HepG2 (cell line): ENCODE measurements around the gene DNAJB12. TPM values are rescaled to one million over a fixed set of nuclear protein-coding genes. Genes with fewer than 3 reads are reported as not detected.

ENCODE experiments used
- ADNP ChIP-seq: sonication (generic); formaldehyde crosslinking; IDR thresholded peaks from 2 replicates; pipeline ENCODE4 v1.4.0; 2020; ENCODE audit warnings: missing genetic modification reagents
- CENPT ChIP-seq: sonication (generic); formaldehyde crosslinking; IDR thresholded peaks from 2 replicates; pipeline ENCODE4 v1.8.0; 2022; ENCODE audit warnings: low read depth, mild to moderate bottlenecking, moderate library complexity, missing genetic modification reagents
- GATAD1 ChIP-seq: IDR thresholded peaks from 2 replicates; pipeline ENCODE4 v1.6.1; 2016; ENCODE audit warnings: missing genetic modification reagents, missing compliant biosample characterization
- GTF3A ChIP-seq: sonication (generic); formaldehyde crosslinking; conservative IDR thresholded peaks from 2 replicates; pipeline ENCODE4 v1.4.0; 2020; ENCODE audit warnings: mild to moderate bottlenecking, missing genetic modification reagents
- KDM3A ChIP-seq: IDR thresholded peaks from 2 replicates; pipeline ENCODE4 v1.6.1; 2018; ENCODE audit warnings: low read depth, missing compliant biosample characterization
- LRRFIP1 ChIP-seq: sonication (generic); formaldehyde crosslinking; conservative IDR thresholded peaks from 2 replicates; pipeline ENCODE4 v1.4.0; 2020; ENCODE audit warnings: missing genetic modification reagents
- MXD4 ChIP-seq: IDR thresholded peaks from 2 replicates; pipeline ENCODE4 v1.6.1; 2016; ENCODE audit warnings: mild to moderate bottlenecking, missing biosample characterization, missing genetic modification reagents
- PPARG ChIP-seq: conservative IDR thresholded peaks from 2 replicates; pipeline ENCODE4 v1.6.1; 2016; ENCODE audit warnings: missing biosample characterization, missing genetic modification reagents
- TCF7 ChIP-seq: sonication (generic); IDR thresholded peaks from 2 replicates; pipeline ENCODE4 v1.6.1; 2016; ENCODE audit warnings: antibody characterized with exemption, low read depth
- TRIM22 ChIP-seq: fragments of 450-650 bp; IDR thresholded peaks from 2 replicates; pipeline ENCODE4 v1.6.1; 2017
- ZMAT3 ChIP-seq: sonication (generic); formaldehyde crosslinking; conservative IDR thresholded peaks from 2 replicates; pipeline ENCODE4 v1.7.0; 2021; ENCODE audit warnings: missing genetic modification reagents
- ZNF30 ChIP-seq: sonication (generic); formaldehyde crosslinking; IDR thresholded peaks from 2 replicates; pipeline ENCODE4 v1.5.0; 2020; ENCODE audit warnings: mild to moderate bottlenecking, missing genetic modification reagents
- ZNF350 ChIP-seq: sonication (generic); formaldehyde crosslinking; IDR thresholded peaks from 2 replicates; pipeline ENCODE4 v1.4.0; 2020; ENCODE audit warnings: mild to moderate bottlenecking, low read depth, missing genetic modification reagents, borderline replicate concordance
- ZNF510 ChIP-seq: sonication (generic); formaldehyde crosslinking; IDR thresholded peaks from 2 replicates; pipeline ENCODE4 v1.4.0; 2020; ENCODE audit warnings: low read depth, mild to moderate bottlenecking, missing genetic modification reagents
- ZNF557 ChIP-seq: sonication (generic); formaldehyde crosslinking; IDR thresholded peaks from 2 replicates; pipeline ENCODE4 v1.4.0; 2020; ENCODE audit warnings: missing genetic modification reagents
- ZNF7 ChIP-seq: IDR thresholded peaks from 2 replicates; pipeline ENCODE4 v1.6.1; 2016; ENCODE audit warnings: missing biosample characterization, missing genetic modification reagents
- ZNF792 ChIP-seq: IDR thresholded peaks from 2 replicates; pipeline ENCODE4 v1.6.1; 2016
- ZNF816 ChIP-seq: sonication (generic); formaldehyde crosslinking; IDR thresholded peaks from 2 replicates; pipeline ENCODE4 v1.8.0; 2022; ENCODE audit warnings: missing genetic modification reagents, mild to moderate bottlenecking, borderline replicate concordance
- ZNF850 ChIP-seq: sonication (generic); formaldehyde crosslinking; conservative IDR thresholded peaks from 2 replicates; pipeline ENCODE4 v1.9.0; 2021; ENCODE audit warnings: mild to moderate bottlenecking, missing genetic modification reagents
- polyA plus RNA-seq, 8 experiments: library from polyadenylated mRNA; depleted of rRNA in 3 of 8; stranded (reverse) in 7 of 8; unstranded in 1 of 8; fragments of >200 nt; fragmentation: Illumina TruSeq in 4 of 8; extraction: Trizol in 4 of 8; gene quantifications; 2 replicates each; pipeline versions ENCODE4 v1.2.1 to v1.2.3, GENCODE V29; 2011 to 2016; ENCODE audit warnings: low read depth in 4 of 8, missing spikeins in 1 of 8, mixed read lengths in 1 of 8; ENCODE audit not compliant: insufficient read depth in 1 of 8
- total RNA-seq, 5 experiments: library from RNA; depleted of rRNA; stranded (reverse); fragments of >200 nt; fragmentation: Illumina TruSeq; extraction: Trizol; gene quantifications; 2 replicates each; pipeline ENCODE4 v1.2.3, GENCODE V29; 2016; ENCODE audit warnings: low read depth in 1 of 5
- TF ChIP-seq, protein P1 (sequence below): sonication (generic); formaldehyde crosslinking; IDR thresholded peaks from 2 replicates; pipeline ENCODE4 v1.5.0; 2020; ENCODE audit warnings: missing genetic modification reagents, mild to moderate bottlenecking, borderline replicate concordance
- TF ChIP-seq, protein P2 (sequence below): sonication (generic); formaldehyde crosslinking; conservative IDR thresholded peaks from 2 replicates; pipeline ENCODE4 v1.4.0; 2020; ENCODE audit warnings: missing genetic modification reagents
- TF ChIP-seq, protein P3 (sequence below): sonication (generic); formaldehyde crosslinking; IDR thresholded peaks from 2 replicates; pipeline ENCODE4 v1.4.0; 2020; ENCODE audit warnings: mild to moderate bottlenecking, missing genetic modification reagents, borderline replicate concordance

The DNAJB12 gene
- total and polyA plus RNA-seq, 2 of the 13 experiments (the other 11 are each of a cell fraction or from before 2014, with no cell fraction given): 10.8 to 18.2 TPM

DNA sequence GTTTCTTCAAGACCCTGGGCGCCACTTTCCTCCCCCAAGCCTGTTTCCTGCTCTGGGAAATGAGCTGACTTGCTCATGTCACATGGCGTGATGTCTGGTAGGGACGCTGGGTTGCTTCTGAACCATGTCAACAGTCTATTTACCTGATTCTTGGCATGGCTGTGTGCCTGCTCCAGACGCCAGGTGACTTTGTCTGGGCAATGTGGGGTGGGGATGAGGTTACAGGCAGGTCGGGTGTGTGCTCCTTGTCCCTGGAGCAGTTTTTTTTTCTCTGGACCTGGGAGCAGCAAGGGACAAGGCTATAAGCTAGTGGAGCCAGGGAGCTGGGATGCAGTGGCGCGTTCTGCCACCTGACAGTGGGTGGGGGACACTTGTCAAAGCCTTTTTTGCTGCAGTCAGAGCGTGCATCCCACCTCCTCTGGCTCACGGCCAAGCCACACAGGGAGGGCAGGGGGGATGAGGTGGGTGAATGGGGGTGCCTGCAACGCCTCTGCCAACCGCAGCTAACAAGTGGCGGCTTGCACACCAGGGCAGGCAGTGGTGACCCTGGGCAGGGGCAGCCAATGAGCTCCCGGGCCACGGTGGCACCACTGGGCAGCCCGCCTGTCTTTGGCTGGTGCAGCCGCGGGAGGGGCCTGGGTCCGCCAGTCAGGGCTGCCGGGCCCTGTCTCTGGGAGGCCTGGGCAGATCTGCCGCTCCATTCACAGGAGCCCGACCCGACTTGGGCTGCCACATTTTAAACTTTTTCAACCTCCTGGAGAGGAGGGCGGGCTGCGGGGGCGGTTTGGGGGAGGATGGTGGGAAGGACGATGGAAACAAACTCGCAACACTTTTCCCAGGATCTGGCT, 22.9 kb downstream of the DNAJB12 start (continued):
- TF ChIP-seq, protein P1, sequence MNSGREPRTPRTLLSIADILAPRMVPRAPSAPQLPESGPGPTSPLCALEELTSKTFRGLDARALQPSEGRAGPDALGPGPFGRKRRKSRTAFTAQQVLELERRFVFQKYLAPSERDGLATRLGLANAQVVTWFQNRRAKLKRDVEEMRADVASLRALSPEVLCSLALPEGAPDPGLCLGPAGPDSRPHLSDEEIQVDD: no peak
- TF ChIP-seq GTF3A (CRISPR knock-in tag): peak; percentile 53; the same call in 1 of the 2 replicates
- TF ChIP-seq ZNF510 (CRISPR knock-in tag): no peak; the same call in 1 of the 2 replicates
- TF ChIP-seq TCF7: no peak
- 0 out of 2 replicates have a peak, but pooled peaks have one; percentile 38 for TF ChIP-seq ZNF350 (CRISPR knock-in tag)
- 0 out of 2 replicates have a peak, but pooled peaks have one; percentile 38 for TF ChIP-seq ZNF7
- TF ChIP-seq ZNF792: no peak; the same call in 1 of the 2 replicates
- TF ChIP-seq LRRFIP1: no peak
- peak; percentile 11; the same call in 1 of the 2 replicates for TF ChIP-seq PPARG (CRISPR knock-in tag)
- TF ChIP-seq MXD4 (CRISPR knock-in tag): no peak
- TF ChIP-seq, protein P2, sequence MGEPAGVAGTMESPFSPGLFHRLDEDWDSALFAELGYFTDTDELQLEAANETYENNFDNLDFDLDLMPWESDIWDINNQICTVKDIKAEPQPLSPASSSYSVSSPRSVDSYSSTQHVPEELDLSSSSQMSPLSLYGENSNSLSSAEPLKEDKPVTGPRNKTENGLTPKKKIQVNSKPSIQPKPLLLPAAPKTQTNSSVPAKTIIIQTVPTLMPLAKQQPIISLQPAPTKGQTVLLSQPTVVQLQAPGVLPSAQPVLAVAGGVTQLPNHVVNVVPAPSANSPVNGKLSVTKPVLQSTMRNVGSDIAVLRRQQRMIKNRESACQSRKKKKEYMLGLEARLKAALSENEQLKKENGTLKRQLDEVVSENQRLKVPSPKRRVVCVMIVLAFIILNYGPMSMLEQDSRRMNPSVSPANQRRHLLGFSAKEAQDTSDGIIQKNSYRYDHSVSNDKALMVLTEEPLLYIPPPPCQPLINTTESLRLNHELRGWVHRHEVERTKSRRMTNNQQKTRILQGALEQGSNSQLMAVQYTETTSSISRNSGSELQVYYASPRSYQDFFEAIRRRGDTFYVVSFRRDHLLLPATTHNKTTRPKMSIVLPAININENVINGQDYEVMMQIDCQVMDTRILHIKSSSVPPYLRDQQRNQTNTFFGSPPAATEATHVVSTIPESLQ (CRISPR knock-in tag): no peak
- TF ChIP-seq ZNF816 (CRISPR knock-in tag): no peak
- TF ChIP-seq ADNP (CRISPR knock-in tag): no peak
- no peak for TF ChIP-seq ZNF850 (CRISPR knock-in tag)
- TF ChIP-seq ZNF30: no peak
- TF ChIP-seq ZNF557 (CRISPR knock-in tag): no peak
- TF ChIP-seq, protein P3, sequence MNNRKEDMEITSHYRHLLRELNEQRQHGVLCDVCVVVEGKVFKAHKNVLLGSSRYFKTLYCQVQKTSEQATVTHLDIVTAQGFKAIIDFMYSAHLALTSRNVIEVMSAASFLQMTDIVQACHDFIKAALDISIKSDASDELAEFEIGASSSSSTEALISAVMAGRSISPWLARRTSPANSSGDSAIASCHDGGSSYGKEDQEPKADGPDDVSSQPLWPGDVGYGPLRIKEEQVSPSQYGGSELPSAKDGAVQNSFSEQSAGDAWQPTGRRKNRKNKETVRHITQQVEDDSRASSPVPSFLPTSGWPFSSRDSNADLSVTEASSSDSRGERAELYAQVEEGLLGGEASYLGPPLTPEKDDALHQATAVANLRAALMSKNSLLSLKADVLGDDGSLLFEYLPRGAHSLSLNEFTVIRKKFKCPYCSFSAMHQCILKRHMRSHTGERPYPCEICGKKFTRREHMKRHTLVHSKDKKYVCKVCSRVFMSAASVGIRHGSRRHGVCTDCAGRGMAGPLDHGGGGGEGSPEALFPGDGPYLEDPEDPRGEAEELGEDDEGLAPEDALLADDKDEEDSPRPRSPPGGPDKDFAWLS (CRISPR knock-in tag): no peak; the same call in 1 of the 2 replicates
- TF ChIP-seq ZMAT3 (CRISPR knock-in tag): no peak
- TF ChIP-seq CENPT: peak; percentile 69; the same call in 1 of the 2 replicates
- TF ChIP-seq GATAD1 (CRISPR knock-in tag): peak; percentile 24; the same call in 1 of the 2 replicates
- TF ChIP-seq KDM3A (CRISPR knock-in tag): no peak; the same call in 1 of the 2 replicates
- TF ChIP-seq TRIM22: no peak
